Progenitor cell of endocrine pancreas (in vitro differentiated cells): ENCODE data around the gene KSR2. TPM values are rescaled to one million over a fixed set of nuclear protein-coding genes. Genes with fewer than 3 reads are reported as not detected.
"Not testable (repeated sequence)": the region's sequence is repeated elsewhere in the genome, so short reads cannot be mapped to it uniquely, and the experiment has no call there.

Source experiments
- DNase-seq: peaks from one replicate; pipeline ENCODE4 v3.0.0; 2021; ENCODE audit warnings: low spot score; ENCODE audit not compliant: unreplicated experiment
- H3K27ac Mint-ChIP-seq: 2 replicates; pipeline ENCODE4 v1.8.0; 2021; ENCODE audit warnings: mild to moderate bottlenecking, moderate library complexity, mixed read lengths
- H3K27me3 Mint-ChIP-seq: 2 replicates; pipeline ENCODE4 v1.8.0; 2021; ENCODE audit warnings: mixed read lengths
- H3K36me3 Mint-ChIP-seq: 2 replicates; pipeline ENCODE4 v1.8.0; 2022; ENCODE audit warnings: mixed read lengths; ENCODE audit not compliant: insufficient read depth
- H3K4me1 Mint-ChIP-seq: 2 replicates; pipeline ENCODE4 v1.8.0; 2021; ENCODE audit warnings: low read depth, mixed read lengths
- H3K4me3 Mint-ChIP-seq: 2 replicates; pipeline ENCODE4 v1.8.0; 2021; ENCODE audit warnings: low read depth, mild to moderate bottlenecking, moderate library complexity, mixed read lengths
- H3K9me3 Mint-ChIP-seq: 2 replicates; pipeline ENCODE4 v1.8.0; 2021; ENCODE audit warnings: low read depth, mixed read lengths
- CTCF ChIP-seq: fragments of 200-600 bp; sonication (generic); IDR thresholded peaks from one replicate; pipeline ENCODE4 v1.5.0; 2021; ENCODE audit warnings: antibody characterized with exemption, mild to moderate bottlenecking; ENCODE audit not compliant: unreplicated experiment
- total RNA-seq: library from RNA; stranded (reverse); gene quantifications from 2 replicates; pipeline ENCODE4 v1.2.1, GENCODE V29; 2021

Gene KSR2
- total RNA-seq, 1 donor from 2014 or later = 1.8 TPM

- H3K9me3 Mint-ChIP-seq = peaks cover 7% of the 10 kb centered on the region
- no peak overlapping the region for H3K4me3 Mint-ChIP-seq
- H3K27me3 Mint-ChIP-seq = peaks cover 16% of the 10 kb centered on the region
- H3K4me1 Mint-ChIP-seq = peaks cover 1% of the 10 kb centered on the region
- TF ChIP-seq CTCF = no peak
- DNase-seq = no peak
- no peak overlapping the region for H3K27ac Mint-ChIP-seq
- no peaks in the 10 kb centered on the region for H3K36me3 Mint-ChIP-seq
Measured at GRCh38 chr12:117629454-117629853, 339.3 kb downstream of the KSR2 start.

GRCh38 chr12:117628711-117629110, 340.1 kb downstream of the KSR2 start:
- peak; percentile 24 for DNase-seq
- H3K27me3 Mint-ChIP-seq = peaks cover 16% of the 10 kb centered on the region

GRCh38 chr12:117622741-117623140, 346.0 kb downstream of the KSR2 start:
- peaks cover 7% of the 10 kb centered on the region for H3K27me3 Mint-ChIP-seq
- no peak overlapping the region for H3K27ac Mint-ChIP-seq
- H3K9me3 Mint-ChIP-seq = peaks cover 13% of the 10 kb centered on the region
- H3K4me1 Mint-ChIP-seq = no peaks in the 10 kb centered on the region
- DNase-seq = no peak
- no peak overlapping the region for H3K4me3 Mint-ChIP-seq
- no peaks in the 10 kb centered on the region for H3K36me3 Mint-ChIP-seq
- TF ChIP-seq CTCF = no peak

More at GRCh38 chr12:117628711-117629110, 340.1 kb downstream of the KSR2 start:
- H3K27ac Mint-ChIP-seq, H3K4me1 Mint-ChIP-seq, H3K9me3 Mint-ChIP-seq, H3K36me3 Mint-ChIP-seq: not testable (repeated sequence)
- H3K4me3 Mint-ChIP-seq = peak overlapping the region; percentile 17

GRCh38 chr12:117622087-117622486, 346.7 kb downstream of the KSR2 start:
- Mint-ChIP-seq H3K4me1 (no peaks in the 10 kb centered on the region), H3K4me3 (no peak overlapping the region), H3K36me3 (no peaks in the 10 kb centered on the region), H3K27me3 (peaks cover 8% of the 10 kb centered on the region), H3K27ac (no peak overlapping the region), H3K9me3 (peaks cover 13% of the 10 kb centered on the region)
- DNase-seq = no peak
- TF ChIP-seq CTCF = no peak

- H3K27ac Mint-ChIP-seq = no peak overlapping the region
- no peak for TF ChIP-seq CTCF
- DNase-seq = no peak
- H3K36me3 Mint-ChIP-seq = no peaks in the 10 kb centered on the region
- no peaks in the 10 kb centered on the region for H3K4me1 Mint-ChIP-seq
- H3K4me3 Mint-ChIP-seq = no peak overlapping the region
- H3K9me3 Mint-ChIP-seq = no peaks in the 10 kb centered on the region
- peaks cover 24% of the 10 kb centered on the region for H3K27me3 Mint-ChIP-seq
Measured at GRCh38 chr12:117607778-117608177, 361.0 kb downstream of the KSR2 start.

- Mint-ChIP-seq H3K4me1 (no peaks in the 10 kb centered on the region), H3K27ac (no peak overlapping the region)
Measured at GRCh38 chr12:117606945-117607344, 361.8 kb downstream of the KSR2 start.

More at GRCh38 chr12:117606945-117607344, 361.8 kb downstream of the KSR2 start:
- no peaks in the 10 kb centered on the region for H3K9me3 Mint-ChIP-seq
- DNase-seq = no peak
- H3K4me3 Mint-ChIP-seq = no peak overlapping the region
- TF ChIP-seq CTCF = no peak
- H3K27me3 Mint-ChIP-seq = peaks cover 24% of the 10 kb centered on the region
- H3K36me3 Mint-ChIP-seq = no peaks in the 10 kb centered on the region
